ENCODE data around the gene ZC2HC1C.

GRCh38 chr14:75059642-75060041 is 9.8 kb upstream of the ZC2HC1C start:
- no peak for TF ChIP-seq SIN3A (IDR thresholded peaks at IDR 0.05; ENCODE audit: borderline replicate concordance, insufficient read depth, low read length)
- TF ChIP-seq, protein P1, sequence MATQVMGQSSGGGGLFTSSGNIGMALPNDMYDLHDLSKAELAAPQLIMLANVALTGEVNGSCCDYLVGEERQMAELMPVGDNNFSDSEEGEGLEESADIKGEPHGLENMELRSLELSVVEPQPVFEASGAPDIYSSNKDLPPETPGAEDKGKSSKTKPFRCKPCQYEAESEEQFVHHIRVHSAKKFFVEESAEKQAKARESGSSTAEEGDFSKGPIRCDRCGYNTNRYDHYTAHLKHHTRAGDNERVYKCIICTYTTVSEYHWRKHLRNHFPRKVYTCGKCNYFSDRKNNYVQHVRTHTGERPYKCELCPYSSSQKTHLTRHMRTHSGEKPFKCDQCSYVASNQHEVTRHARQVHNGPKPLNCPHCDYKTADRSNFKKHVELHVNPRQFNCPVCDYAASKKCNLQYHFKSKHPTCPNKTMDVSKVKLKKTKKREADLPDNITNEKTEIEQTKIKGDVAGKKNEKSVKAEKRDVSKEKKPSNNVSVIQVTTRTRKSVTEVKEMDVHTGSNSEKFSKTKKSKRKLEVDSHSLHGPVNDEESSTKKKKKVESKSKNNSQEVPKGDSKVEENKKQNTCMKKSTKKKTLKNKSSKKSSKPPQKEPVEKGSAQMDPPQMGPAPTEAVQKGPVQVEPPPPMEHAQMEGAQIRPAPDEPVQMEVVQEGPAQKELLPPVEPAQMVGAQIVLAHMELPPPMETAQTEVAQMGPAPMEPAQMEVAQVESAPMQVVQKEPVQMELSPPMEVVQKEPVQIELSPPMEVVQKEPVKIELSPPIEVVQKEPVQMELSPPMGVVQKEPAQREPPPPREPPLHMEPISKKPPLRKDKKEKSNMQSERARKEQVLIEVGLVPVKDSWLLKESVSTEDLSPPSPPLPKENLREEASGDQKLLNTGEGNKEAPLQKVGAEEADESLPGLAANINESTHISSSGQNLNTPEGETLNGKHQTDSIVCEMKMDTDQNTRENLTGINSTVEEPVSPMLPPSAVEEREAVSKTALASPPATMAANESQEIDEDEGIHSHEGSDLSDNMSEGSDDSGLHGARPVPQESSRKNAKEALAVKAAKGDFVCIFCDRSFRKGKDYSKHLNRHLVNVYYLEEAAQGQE (IDR thresholded peaks at IDR 0.05; ENCODE audit: insufficient read depth in 1 of 2, low read depth in 2 of 2, low read length in 2 of 2), result no peak

All from PFSK-1 (cell line).